HL-60 (cell line): Measurements from ENCODE around the gene MYBPC3.

Source experiments
- DNase-seq, 2 experiments: peaks; one replicate each; pipeline ENCODE4 v3.0.0-alpha.2; 2010 to 2020; ENCODE audit warnings: low read depth in 1 of 2, low spot score in 1 of 2
- H3K27ac ChIP-seq: fragments of 250-450 bp; sonication (Bioruptor Pico); replicated peaks from 2 replicates; pipeline ENCODE4 v1.5.1; 2020; ENCODE audit warnings: mild to moderate bottlenecking, moderate library complexity
- H3K27me3 ChIP-seq: fragments of 250-450 bp; sonication (Bioruptor Pico); 2 replicates; pipeline ENCODE4 v1.5.1; 2021; ENCODE audit warnings: mild to moderate bottlenecking, moderate library complexity; ENCODE audit not compliant: insufficient read depth, poor library complexity, severe bottlenecking
- H3K4me3 ChIP-seq: replicated peaks from 2 replicates; pipeline ENCODE4 v1.5.1; 2011; ENCODE audit warnings: mild to moderate bottlenecking, control low read depth, low read length; ENCODE audit not compliant: insufficient read depth
- GABPA ChIP-seq: IDR thresholded peaks from 2 replicates; pipeline ENCODE4 v1.6.1; 2012; ENCODE audit warnings: low read depth
- POLR2AphosphoS5 ChIP-seq: IDR thresholded peaks from 2 replicates; pipeline ENCODE4 v1.6.1; 2012; ENCODE audit warnings: low read depth
- SPI1 ChIP-seq: IDR thresholded peaks from 2 replicates; pipeline ENCODE4 v1.6.1; 2012; ENCODE audit warnings: low read depth, mild to moderate bottlenecking, borderline replicate concordance
- TF ChIP-seq, protein P1 (sequence below): IDR thresholded peaks from 2 replicates; pipeline ENCODE4 v1.6.1; 2012; ENCODE audit warnings: low read depth; ENCODE audit not compliant: insufficient replicate concordance
- TF ChIP-seq, protein P2 (sequence below): IDR thresholded peaks from one replicate; pipeline ENCODE4 v1.5.1; 2011; ENCODE audit warnings: low read length, control low read depth, inconsistent platforms; ENCODE audit not compliant: insufficient read depth

Gene MYBPC3

DNA sequence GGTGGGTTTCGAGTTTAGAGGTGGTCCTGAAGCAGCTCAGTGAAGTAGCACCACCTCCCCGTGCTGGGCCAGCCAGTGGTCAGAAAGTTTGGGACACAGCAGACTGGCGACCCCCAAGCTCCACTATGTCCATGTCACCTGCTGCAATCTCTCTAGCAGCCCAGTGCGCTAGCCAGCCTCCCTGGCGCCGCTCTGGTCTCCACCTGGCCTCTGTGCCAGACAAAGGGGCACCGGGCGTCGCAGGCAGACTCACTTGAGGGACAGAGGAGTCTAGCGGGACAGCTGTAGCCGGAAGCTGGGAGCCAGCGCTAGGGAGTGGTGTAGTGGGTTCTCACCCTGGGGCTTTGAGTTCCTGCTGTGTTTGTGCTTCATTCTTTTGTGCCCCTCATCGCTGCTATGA, 25.5 kb downstream of the MYBPC3 start:
- TF ChIP-seq, protein P1, sequence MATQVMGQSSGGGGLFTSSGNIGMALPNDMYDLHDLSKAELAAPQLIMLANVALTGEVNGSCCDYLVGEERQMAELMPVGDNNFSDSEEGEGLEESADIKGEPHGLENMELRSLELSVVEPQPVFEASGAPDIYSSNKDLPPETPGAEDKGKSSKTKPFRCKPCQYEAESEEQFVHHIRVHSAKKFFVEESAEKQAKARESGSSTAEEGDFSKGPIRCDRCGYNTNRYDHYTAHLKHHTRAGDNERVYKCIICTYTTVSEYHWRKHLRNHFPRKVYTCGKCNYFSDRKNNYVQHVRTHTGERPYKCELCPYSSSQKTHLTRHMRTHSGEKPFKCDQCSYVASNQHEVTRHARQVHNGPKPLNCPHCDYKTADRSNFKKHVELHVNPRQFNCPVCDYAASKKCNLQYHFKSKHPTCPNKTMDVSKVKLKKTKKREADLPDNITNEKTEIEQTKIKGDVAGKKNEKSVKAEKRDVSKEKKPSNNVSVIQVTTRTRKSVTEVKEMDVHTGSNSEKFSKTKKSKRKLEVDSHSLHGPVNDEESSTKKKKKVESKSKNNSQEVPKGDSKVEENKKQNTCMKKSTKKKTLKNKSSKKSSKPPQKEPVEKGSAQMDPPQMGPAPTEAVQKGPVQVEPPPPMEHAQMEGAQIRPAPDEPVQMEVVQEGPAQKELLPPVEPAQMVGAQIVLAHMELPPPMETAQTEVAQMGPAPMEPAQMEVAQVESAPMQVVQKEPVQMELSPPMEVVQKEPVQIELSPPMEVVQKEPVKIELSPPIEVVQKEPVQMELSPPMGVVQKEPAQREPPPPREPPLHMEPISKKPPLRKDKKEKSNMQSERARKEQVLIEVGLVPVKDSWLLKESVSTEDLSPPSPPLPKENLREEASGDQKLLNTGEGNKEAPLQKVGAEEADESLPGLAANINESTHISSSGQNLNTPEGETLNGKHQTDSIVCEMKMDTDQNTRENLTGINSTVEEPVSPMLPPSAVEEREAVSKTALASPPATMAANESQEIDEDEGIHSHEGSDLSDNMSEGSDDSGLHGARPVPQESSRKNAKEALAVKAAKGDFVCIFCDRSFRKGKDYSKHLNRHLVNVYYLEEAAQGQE, result no peak
- no peak for TF ChIP-seq POLR2AphosphoS5
- TF ChIP-seq GABPA, result no peak
- TF ChIP-seq SPI1, result no peak
- TF ChIP-seq, protein P2, sequence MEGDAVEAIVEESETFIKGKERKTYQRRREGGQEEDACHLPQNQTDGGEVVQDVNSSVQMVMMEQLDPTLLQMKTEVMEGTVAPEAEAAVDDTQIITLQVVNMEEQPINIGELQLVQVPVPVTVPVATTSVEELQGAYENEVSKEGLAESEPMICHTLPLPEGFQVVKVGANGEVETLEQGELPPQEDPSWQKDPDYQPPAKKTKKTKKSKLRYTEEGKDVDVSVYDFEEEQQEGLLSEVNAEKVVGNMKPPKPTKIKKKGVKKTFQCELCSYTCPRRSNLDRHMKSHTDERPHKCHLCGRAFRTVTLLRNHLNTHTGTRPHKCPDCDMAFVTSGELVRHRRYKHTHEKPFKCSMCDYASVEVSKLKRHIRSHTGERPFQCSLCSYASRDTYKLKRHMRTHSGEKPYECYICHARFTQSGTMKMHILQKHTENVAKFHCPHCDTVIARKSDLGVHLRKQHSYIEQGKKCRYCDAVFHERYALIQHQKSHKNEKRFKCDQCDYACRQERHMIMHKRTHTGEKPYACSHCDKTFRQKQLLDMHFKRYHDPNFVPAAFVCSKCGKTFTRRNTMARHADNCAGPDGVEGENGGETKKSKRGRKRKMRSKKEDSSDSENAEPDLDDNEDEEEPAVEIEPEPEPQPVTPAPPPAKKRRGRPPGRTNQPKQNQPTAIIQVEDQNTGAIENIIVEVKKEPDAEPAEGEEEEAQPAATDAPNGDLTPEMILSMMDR, result no peak
- H3K27ac ChIP-seq, result no peak overlapping the region
- no peaks in the 10 kb centered on the region for H3K27me3 ChIP-seq
- no peak for DNase-seq
- H3K4me3 ChIP-seq, result no peak overlapping the region

DNA sequence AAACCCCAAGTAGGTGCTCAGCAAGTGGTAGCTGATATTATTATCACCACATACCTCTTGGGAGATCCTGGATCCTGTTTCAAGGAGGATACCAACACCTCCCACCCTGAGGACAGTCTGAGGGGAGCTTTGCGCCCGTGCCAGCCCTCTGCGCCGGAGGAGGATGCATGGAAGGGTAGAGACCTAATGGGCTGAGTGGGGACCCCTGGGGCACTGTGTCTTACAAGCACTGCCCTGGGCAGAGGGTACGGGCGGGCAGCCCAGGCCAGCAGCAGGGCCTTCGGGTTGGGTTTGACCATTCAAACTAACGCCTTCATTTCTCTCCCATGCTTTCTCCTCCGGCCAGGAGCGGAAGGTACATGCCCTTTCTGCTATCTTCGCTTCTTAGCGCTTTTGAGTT, 26.3 kb downstream of the MYBPC3 start:
- TF ChIP-seq, protein P2, result no peak
- TF ChIP-seq POLR2AphosphoS5, result no peak
- no peak for TF ChIP-seq GABPA
- TF ChIP-seq, protein P1, result no peak
- no peak for TF ChIP-seq SPI1

DNA sequence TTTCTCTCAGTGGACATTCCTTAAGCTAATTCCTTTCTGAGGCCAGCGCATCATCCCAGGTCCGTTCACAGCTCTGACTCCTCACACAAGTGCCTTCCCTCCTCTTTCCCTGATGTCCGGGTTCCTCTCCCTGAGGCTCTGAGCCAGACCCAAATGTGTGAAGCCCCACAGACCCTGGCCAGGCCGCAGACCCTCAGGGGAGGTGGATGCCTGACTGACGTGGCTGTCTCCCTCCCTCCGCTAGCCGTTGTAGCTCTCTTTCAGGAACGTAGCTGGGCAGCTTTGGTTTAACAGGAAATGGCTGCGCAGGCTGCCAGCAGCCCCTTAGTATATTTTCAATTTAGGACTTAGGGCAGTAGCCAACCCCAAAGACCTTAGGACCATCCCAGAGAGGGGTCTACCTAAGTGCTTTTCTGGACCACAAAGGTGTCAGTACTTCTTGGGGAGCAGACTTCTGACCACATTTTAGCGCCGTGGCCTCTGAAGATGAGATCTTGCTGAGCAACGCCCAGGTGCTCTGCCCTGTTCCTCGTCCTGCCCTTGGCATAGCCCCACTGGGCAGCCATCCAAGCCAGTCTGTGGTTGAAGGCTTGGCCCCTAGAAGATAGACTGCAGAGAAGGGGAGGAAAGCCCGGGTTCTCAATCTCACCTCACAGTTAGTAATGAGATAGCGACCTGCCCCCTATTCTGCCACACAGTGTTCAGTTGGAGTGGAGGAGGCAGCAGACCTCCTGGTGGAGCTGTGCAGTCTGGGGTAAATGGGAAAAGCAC, 27.0 kb downstream of the MYBPC3 start:
- no peak overlapping the region for H3K27ac ChIP-seq
- 0 out of 2 replicates have a peak, but pooled peaks have one; percentile 4 for TF ChIP-seq POLR2AphosphoS5
- TF ChIP-seq, protein P1, result no peak
- TF ChIP-seq, protein P2, result no peak
- no peak for TF ChIP-seq SPI1
- H3K27me3 ChIP-seq, result no peaks in the 10 kb centered on the region
- no peak overlapping the region for H3K4me3 ChIP-seq
- DNase-seq, result no peak

More for the DNA sequence above, 26.3 kb downstream of the MYBPC3 start:
- no peak overlapping the region for H3K4me3 ChIP-seq
- no peaks in the 10 kb centered on the region for H3K27me3 ChIP-seq
- DNase-seq, result no peak
- no peak overlapping the region for H3K27ac ChIP-seq
